Right cardiac atrium (tissue), 5 donors: ENCODE results near the gene DNM1. TPM values are rescaled to one million over a fixed set of nuclear protein-coding genes. Genes with fewer than 3 reads are reported as not detected.

Experiments used
- ATAC-seq, 2 donors: fragments of 200-7000 bp; cut with Tn5 transposase; one replicate each; pipeline versions ENCODE4 v1.8.0 to v1.9.1; 2020; ENCODE audit warnings: moderate library complexity in 2 of 2, mild to moderate bottlenecking in 1 of 2
- DNase-seq, 3 donors: peaks; one replicate each; pipeline ENCODE4 v3.0.0-alpha.2; 2020
- H3K27ac ChIP-seq: one replicate; pipeline ENCODE4 v1.5.1; 2013; ENCODE audit warnings: mild to moderate bottlenecking, low read length, control low read depth, moderate library complexity
- H3K27me3 ChIP-seq: one replicate; pipeline ENCODE4 v1.6.1; 2013; ENCODE audit not compliant: control insufficient read depth, insufficient read depth
- H3K4me1 ChIP-seq: one replicate; pipeline ENCODE4 v1.6.1; 2013; ENCODE audit warnings: low read length; ENCODE audit not compliant: control insufficient read depth, insufficient read depth
- H3K4me3 ChIP-seq: one replicate; pipeline ENCODE4 v1.5.1; 2013; ENCODE audit warnings: low read length, control low read depth
- H3K9me3 ChIP-seq: one replicate; pipeline ENCODE4 v1.6.1; 2013; ENCODE audit warnings: low read length; ENCODE audit not compliant: control insufficient read depth
- WGBS: extraction: QIAGEN DNeasy Blood & Tissue Kit; methylation state at CpG from one replicate; pipeline ENCODE4 v1.1.7; 2013; 5-methylcytosine and 5-hydroxymethylcytosine counted together
- intact Hi-C, 4 donors: fragments of 100-400 bp; cut with DNase I; formaldehyde crosslinking; loops; one replicate each; pipeline versions ENCODE4 v1.11.0 to v1.14.0; 2022 to 2023
- polyA plus RNA-seq: library from polyadenylated mRNA; stranded (reverse); fragments of 200-250 nt; gene quantifications from one replicate; pipeline ENCODE4 v1.2.3, GENCODE V29; 2013
- total RNA-seq, 4 donors: library from RNA; stranded (reverse); fragmentation: NEBNext Ultra II Directional; extraction: Animal tissue kit (Norgen Biotek cat#: 25700); gene quantifications; one replicate each; pipeline ENCODE4 v1.2.1, GENCODE V29; 2021
- donor health status: healthy with polysubstance abuse.
- donor health status: DM: no; HTN: yes; CAD: no.
- donor health status: DM: no; HTN: no; CAD: no.
- donor health status: DM: no; HTN: yes; CAD: no; lungs with severe emphysema.
- donor health status: DM: yes; HTN: yes; CAD: no.

Gene DNM1
- total and polyA plus RNA-seq, 5 donors = 4.4 to 7.4 (median 6.0) TPM

DNA sequence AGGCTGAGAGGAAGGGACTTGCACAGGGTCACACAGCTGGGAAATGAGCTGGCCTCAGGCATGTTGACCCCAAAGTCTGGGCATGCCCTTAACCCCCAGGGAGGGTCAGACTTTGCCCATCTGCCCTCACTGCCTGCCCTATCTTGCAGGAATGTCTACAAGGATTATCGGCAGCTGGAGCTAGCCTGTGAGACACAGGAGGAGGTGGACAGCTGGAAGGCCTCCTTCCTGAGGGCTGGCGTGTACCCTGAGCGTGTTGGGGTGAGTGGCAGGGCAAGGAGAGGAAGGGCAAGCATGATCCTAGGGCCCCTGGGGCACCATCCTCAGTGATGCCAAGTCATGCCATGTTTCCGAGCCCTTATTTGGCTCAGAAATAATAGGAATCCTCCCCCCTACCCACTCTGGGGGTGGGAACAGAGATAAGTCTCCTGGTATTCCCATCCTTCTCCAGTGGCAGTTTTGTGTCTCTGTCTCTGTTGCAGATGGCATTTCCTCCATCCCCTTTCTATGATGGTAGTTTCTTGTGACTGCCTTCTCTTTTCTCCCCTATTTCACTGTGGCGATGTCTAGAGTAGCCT is 44.1 kb downstream of the DNM1 start:
- 83% methylated on average over 5 of the region's 5 CpGs for WGBS
- ATAC-seq (no peak), DNase-seq (no peak)
- H3K9me3 ChIP-seq = no peaks in the 10 kb centered on the region
- H3K4me1 ChIP-seq = peaks cover 7% of the 10 kb centered on the region
- intact Hi-C loops = no loop called here
- no peak overlapping the region for H3K4me3 ChIP-seq
- H3K27ac ChIP-seq = no peak overlapping the region
- H3K27me3 ChIP-seq = no peaks in the 10 kb centered on the region

DNA sequence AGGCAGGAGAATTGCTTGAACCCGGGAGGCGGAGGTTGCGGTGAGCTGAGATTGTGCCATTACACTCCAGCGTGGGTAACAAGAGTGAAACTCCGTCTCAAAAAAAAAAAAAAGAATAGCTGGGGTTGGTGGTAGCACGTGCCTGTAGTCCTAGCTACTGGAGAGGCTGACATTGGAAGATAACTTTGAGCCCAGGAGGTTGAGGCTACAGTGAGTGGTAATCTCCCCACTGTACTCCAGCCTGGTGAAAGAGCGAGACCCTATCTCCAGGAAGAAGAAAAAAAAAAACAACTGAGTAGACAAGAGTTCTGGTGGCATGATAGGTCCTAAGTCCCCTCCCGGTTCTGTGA is 46.4 kb downstream of the DNM1 start:
- Histone ChIP-seq H3K27me3 (no peaks in the 10 kb centered on the region), H3K27ac (no peak overlapping the region), H3K4me3 (no peak overlapping the region), H3K9me3 (no peaks in the 10 kb centered on the region), H3K4me1 (peaks cover 7% of the 10 kb centered on the region)
- 75% methylated on average over 8 of the region's 8 CpGs for WGBS
- DNase-seq (no peak), ATAC-seq (no peak)
- intact Hi-C loops = no loop called here

DNA sequence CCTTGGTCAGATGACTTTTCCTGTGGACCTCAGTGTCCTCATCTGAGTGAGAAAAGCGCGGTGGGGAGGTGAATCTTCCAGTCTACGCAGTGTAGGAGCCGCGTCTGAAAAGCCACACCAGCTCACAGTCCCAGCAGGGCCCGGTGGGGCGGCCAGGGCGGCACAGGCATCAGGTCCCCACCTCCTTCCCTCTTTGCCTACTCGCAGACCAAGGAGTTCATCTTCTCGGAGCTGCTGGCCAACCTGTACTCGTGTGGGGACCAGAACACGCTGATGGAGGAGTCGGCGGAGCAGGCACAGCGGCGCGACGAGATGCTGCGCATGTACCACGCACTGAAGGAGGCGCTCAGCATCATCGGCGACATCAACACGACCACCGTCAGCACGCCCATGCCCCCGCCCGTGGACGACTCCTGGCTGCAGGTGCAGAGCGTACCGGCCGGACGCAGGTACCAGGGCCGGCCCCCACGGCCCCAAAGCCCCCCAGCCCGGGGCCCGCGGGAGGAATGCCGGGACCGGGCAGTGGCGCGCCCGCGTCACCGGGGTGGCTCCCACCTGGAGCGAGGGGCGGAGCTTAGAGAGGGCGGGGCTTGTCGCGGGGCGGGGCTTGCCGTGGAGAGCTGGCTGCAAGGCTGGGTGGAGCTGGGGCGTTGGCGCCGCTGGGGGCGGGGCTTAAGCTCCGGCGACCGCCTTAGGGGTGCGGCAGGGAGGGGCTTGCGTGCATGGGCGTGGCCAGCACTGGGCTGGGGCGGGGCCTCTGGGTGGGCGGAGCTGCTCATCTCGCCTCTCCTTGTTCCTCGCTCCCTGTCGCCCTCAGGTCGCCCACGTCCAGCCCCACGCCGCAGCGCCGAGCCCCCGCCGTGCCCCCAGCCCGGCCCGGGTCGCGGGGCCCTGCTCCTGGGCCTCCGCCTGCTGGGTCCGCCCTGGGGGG is 47.0 kb downstream of the DNM1 start:
- intact Hi-C loops = no loop called here
- no peaks in the 10 kb centered on the region for H3K27me3 ChIP-seq
- no peak overlapping the region for H3K27ac ChIP-seq
- ATAC-seq = peak; percentile 88 to 90
- H3K4me1 ChIP-seq = peaks cover 6% of the 10 kb centered on the region
- no peaks in the 10 kb centered on the region for H3K9me3 ChIP-seq
- WGBS = 23% methylated on average over 81 of the region's 81 CpGs
- H3K4me3 ChIP-seq = peak overlapping the region; percentile 31
- peak; percentile 84 to 95 (median 93) for DNase-seq

GRCh38 chr9:128250839-128251731 is 47.9 kb downstream of the DNM1 start:
- intact Hi-C loops = no loop called here
- WGBS = 33% methylated on average over 43 of the region's 43 CpGs
- H3K4me3 ChIP-seq = peak overlapping the region; percentile 31
- no peak for ATAC-seq
- H3K4me1 ChIP-seq = no peaks in the 10 kb centered on the region
- no peaks in the 10 kb centered on the region for H3K27me3 ChIP-seq
- no peak for DNase-seq
- no peaks in the 10 kb centered on the region for H3K9me3 ChIP-seq
- no peak overlapping the region for H3K27ac ChIP-seq

DNA sequence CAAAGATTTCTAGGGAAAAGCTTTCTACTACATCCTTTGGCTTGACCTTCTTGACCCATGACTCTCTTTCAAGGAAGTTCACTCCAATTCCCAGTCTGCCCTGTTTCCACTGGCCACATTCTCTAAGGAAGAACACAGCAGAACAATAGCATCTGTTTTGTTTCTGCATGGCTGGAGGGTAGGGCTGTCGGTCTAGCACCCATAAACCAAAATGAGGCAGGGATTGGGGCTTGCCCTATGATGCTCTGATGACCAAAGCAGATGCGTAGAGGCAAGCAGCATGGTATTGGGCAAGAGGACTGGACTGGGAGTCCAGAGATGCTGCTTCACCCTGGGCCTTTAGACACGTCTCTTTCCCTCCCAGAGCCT is 48.5 kb downstream of the DNM1 start:
- 64% methylated on average over 3 of the region's 3 CpGs for WGBS
- H3K27me3 ChIP-seq = no peaks in the 10 kb centered on the region
- H3K9me3 ChIP-seq = no peaks in the 10 kb centered on the region
- intact Hi-C loops = no loop called here
- no peak overlapping the region for H3K4me3 ChIP-seq
- H3K4me1 ChIP-seq = no peaks in the 10 kb centered on the region
- DNase-seq (no peak), ATAC-seq (peak in 1 of 2 donors; percentile 25)
- no peak overlapping the region for H3K27ac ChIP-seq

GRCh38 chr9:128252317-128253139 is 49.3 kb downstream of the DNM1 start:
- Histone ChIP-seq H3K27ac (no peak overlapping the region), H3K27me3 (no peaks in the 10 kb centered on the region), H3K4me1 (no peaks in the 10 kb centered on the region), H3K9me3 (no peaks in the 10 kb centered on the region), H3K4me3 (no peak overlapping the region)
- intact Hi-C loops = no loop called here
- DNase-seq = no peak
- WGBS = 92% methylated on average over 25 of the region's 25 CpGs
- ATAC-seq = no peak

DNA sequence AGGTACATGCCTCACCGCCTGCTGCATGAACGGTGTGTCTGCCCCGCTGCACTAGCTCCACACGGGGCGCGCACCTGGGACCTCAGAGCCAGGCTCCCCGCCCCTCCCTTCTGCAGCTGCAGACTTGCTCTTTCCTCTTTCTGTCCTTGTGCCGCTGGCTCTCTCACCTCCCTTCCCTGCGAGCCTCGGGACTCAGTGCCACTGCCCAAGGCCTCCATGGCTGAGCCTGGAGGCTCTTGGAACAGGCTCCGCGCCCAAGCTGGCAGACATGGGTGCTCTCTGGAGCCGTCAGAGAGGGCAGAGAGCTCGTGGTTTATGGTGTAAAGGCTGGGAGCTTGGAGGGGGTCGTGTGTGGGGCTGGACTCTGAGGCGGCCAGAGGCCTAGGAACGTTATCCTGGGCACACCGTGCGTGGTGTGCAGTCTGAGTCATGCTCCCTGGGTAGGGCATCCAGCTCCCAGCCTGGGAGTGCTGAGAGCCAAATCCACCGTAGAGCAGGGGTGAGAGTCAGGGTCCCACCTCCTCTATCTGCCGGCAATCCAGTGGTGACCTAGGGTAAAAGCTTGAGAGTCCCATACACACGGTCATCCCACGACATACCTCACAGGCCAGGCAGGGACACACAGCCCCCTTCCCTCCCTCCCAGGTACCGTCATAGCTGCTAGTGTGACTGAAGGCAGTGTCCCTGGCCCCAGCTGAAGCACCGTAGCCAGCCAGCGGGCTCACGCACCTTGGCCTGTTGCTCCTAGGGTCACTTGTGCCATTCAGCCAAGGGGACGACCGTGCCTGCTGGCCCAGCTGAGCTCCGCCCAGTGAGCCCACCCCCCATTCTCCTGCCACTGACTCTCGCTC is 50.2 kb downstream of the DNM1 start:
- H3K4me3 ChIP-seq = no peak overlapping the region
- no peaks in the 10 kb centered on the region for H3K27me3 ChIP-seq
- DNase-seq (no peak), ATAC-seq (no peak)
- intact Hi-C loops = no loop called here
- no peaks in the 10 kb centered on the region for H3K9me3 ChIP-seq
- 90% methylated on average over 31 of the region's 31 CpGs for WGBS
- no peaks in the 10 kb centered on the region for H3K4me1 ChIP-seq
- no peak overlapping the region for H3K27ac ChIP-seq

GRCh38 chr9:128253991-128254346 is 50.8 kb downstream of the DNM1 start:
- Histone ChIP-seq H3K27ac (no peak overlapping the region), H3K4me1 (no peaks in the 10 kb centered on the region), H3K9me3 (no peaks in the 10 kb centered on the region), H3K27me3 (no peaks in the 10 kb centered on the region), H3K4me3 (no peak overlapping the region)
- intact Hi-C loops = no loop called here
- DNase-seq (no peak), ATAC-seq (no peak)
- WGBS = 86% methylated on average over 7 of the region's 7 CpGs

DNA sequence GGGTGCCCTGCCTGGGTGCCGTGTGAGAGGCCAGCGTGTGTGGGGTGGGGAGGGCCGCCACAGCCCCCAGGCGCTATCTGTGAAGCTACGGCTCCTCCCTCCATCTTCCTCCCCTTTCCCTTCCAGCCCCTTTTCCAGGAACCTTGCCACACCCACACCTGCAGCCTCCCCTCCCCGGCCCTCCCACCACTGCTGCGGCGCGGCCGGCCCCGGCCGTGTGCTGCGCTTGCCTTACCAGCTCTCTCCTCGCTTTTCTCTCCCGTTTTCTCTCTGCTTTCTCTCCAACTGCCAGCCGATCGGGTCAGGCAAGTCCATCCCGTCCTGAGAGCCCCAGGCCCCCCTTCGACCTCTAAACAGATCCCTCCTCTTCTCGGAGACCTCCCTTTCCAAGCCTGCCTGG is 51.2 kb downstream of the DNM1 start:
- intact Hi-C loops = no loop called here
- Histone ChIP-seq H3K27me3 (no peaks in the 10 kb centered on the region), H3K27ac (no peak overlapping the region), H3K9me3 (no peaks in the 10 kb centered on the region), H3K4me1 (no peaks in the 10 kb centered on the region), H3K4me3 (no peak overlapping the region)
- no peak for ATAC-seq
- DNase-seq = no peak
- 90% methylated on average over 20 of the region's 20 CpGs for WGBS
